ENCODE measurements around the gene SDK2. TPM values are rescaled to one million over a fixed set of nuclear protein-coding genes. Genes with fewer than 3 reads are reported as not detected.

The SDK2 gene
- total RNA-seq, 1 experiment from 2014 or later = 0.67 TPM

DNA sequence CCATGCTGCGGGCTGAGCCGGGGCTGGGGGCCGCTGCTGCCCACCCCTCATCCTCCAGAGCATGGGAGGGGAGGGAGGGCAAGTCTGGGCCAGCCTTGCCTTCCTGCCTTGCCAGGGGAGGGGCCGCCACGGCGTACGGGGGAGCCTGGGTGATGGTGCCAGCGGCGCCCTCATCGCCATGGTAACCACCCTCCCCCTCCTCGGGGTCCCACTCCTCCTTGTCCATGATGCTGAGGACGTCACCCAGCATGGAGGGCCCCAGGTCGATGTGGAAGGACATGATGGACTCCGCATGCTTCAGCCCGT lies 358.7 kb downstream of the SDK2 start:
- ChIA-PET POLR2A (ENCODE audit: low non-redundant PET) (no interaction called here), CTCF (no interaction called here)
- H3K4me1 ChIP-seq (ENCODE audit: insufficient read depth, low read length, poor library complexity, severe bottlenecking) = peaks cover 11% of the 10 kb centered on the region
- no peaks in the 10 kb centered on the region for H3K9me3 ChIP-seq (ENCODE audit: low read depth, low read length, poor library complexity, severe bottlenecking)
- H3K4me3 ChIP-seq (ENCODE audit: low read depth, low read length, poor library complexity, severe bottlenecking) = no peak overlapping the region
- DNase-seq (ENCODE audit: low spot score) = no peak
- TF ChIP-seq, protein P1, sequence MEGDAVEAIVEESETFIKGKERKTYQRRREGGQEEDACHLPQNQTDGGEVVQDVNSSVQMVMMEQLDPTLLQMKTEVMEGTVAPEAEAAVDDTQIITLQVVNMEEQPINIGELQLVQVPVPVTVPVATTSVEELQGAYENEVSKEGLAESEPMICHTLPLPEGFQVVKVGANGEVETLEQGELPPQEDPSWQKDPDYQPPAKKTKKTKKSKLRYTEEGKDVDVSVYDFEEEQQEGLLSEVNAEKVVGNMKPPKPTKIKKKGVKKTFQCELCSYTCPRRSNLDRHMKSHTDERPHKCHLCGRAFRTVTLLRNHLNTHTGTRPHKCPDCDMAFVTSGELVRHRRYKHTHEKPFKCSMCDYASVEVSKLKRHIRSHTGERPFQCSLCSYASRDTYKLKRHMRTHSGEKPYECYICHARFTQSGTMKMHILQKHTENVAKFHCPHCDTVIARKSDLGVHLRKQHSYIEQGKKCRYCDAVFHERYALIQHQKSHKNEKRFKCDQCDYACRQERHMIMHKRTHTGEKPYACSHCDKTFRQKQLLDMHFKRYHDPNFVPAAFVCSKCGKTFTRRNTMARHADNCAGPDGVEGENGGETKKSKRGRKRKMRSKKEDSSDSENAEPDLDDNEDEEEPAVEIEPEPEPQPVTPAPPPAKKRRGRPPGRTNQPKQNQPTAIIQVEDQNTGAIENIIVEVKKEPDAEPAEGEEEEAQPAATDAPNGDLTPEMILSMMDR (conservative IDR thresholded peaks at IDR 0.05; ENCODE audit: low read depth, low read length) = no peak
- H3K27me3 ChIP-seq (replicated peaks; ENCODE audit: insufficient read depth, low read depth, low read length, poor library complexity) = no peaks in the 10 kb centered on the region
- peaks cover 10% of the 10 kb centered on the region for H3K36me3 ChIP-seq (ENCODE audit: insufficient read depth, low read length, poor library complexity, severe bottlenecking)
- no TSS peak for BruUV-seq (replicated peaks)
- intact Hi-C loops (cut with micrococcal nuclease; ENCODE audit: unreplicated experiment) = no loop called here
- H3K27ac ChIP-seq (ENCODE audit: low read depth, low read length, poor library complexity, severe bottlenecking) = no peak overlapping the region

DNA sequence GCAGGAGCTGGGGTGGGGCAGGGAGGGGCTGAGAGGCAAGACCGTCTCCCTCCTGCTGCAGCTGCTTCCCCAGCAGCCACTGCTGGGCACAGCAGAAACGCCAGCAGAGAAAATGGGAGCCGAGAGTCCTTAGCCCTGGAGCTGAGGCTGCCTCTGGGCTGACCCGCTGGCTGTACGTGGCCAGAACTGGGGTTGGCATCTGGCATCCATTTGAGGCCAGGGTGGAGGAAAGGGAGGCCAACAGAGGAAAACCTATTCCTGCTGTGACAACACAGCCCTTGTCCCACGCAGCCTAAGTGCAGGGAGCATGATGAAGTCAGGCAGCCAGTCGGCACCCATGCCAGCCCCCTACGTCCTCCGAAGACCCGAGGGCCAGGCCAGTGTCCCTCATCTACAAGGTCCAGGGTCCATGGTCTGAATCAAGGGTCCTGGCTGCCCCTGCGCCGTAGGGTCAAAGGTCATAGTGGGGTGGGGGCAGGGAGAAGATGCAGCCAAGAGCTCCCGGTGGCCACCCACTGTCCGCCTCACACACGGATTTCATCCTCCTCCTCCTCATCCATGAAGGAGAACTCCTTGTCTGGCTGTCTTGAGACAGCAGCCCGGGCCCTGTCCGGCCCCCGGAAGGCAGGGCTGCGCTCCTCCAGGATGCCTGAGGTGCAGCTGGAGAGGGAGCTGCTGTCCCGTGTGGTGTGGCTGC lies 359.2 kb downstream of the SDK2 start:
- CTCF ChIA-PET = no interaction called here
- DNase-seq (ENCODE audit: low spot score) = no peak
- H3K36me3 ChIP-seq (ENCODE audit: insufficient read depth, low read length, poor library complexity, severe bottlenecking) = peaks cover 10% of the 10 kb centered on the region

More for the DNA sequence above, 359.2 kb downstream of the SDK2 start:
- Histone ChIP-seq H3K27ac (ENCODE audit: low read depth, low read length, poor library complexity, severe bottlenecking) (no peak overlapping the region), H3K4me3 (ENCODE audit: low read depth, low read length, poor library complexity, severe bottlenecking) (no peak overlapping the region), H3K27me3 (replicated peaks; ENCODE audit: insufficient read depth, low read depth, low read length, poor library complexity) (no peaks in the 10 kb centered on the region), H3K4me1 (ENCODE audit: insufficient read depth, low read length, poor library complexity, severe bottlenecking) (peaks cover 11% of the 10 kb centered on the region), H3K9me3 (ENCODE audit: low read depth, low read length, poor library complexity, severe bottlenecking) (no peaks in the 10 kb centered on the region)
- no peak for TF ChIP-seq EZH2 (IDR thresholded peaks at IDR 0.05; ENCODE audit: borderline replicate concordance, low read depth, low read length, poor library complexity, severe bottlenecking)
- TF ChIP-seq, protein P1 (conservative IDR thresholded peaks at IDR 0.05; ENCODE audit: low read depth, low read length) = no peak
- POLR2A ChIA-PET (ENCODE audit: low non-redundant PET) = no interaction called here
- BruUV-seq (replicated peaks) = no TSS peak
- intact Hi-C loops (cut with micrococcal nuclease; ENCODE audit: unreplicated experiment) = no loop called here
